HS-5 (cell line): Measurements from ENCODE around the gene TMIGD1.
"Not testable (repeated sequence)": the region's sequence is repeated elsewhere in the genome, so short reads cannot be mapped to it uniquely, and the experiment has no call there.

Experiments used
- DNase-seq: peaks from one replicate; pipeline ENCODE4 v3.0.0-alpha.2; 2012; ENCODE audit warnings: low read depth

Gene TMIGD1

GRCh38 chr17:30358055-30358760 lies 24.4 kb upstream of the TMIGD1 start:
- no peak for DNase-seq

- DNase-seq: no peak
Measured at GRCh38 chr17:30357476-30357875, 23.6 kb upstream of the TMIGD1 start.

- DNase-seq: no peak
Measured at GRCh38 chr17:30354701-30355100, 20.8 kb upstream of the TMIGD1 start.

GRCh38 chr17:30352240-30352814 lies 18.5 kb upstream of the TMIGD1 start:
- no peak for DNase-seq

- DNase-seq: no peak
Measured at GRCh38 chr17:30351735-30352134, 17.9 kb upstream of the TMIGD1 start.

- not testable (repeated sequence) for DNase-seq
Measured at GRCh38 chr17:30351263-30351662, 17.4 kb upstream of the TMIGD1 start.

GRCh38 chr17:30349252-30349651 lies 15.4 kb upstream of the TMIGD1 start:
- DNase-seq: no peak

GRCh38 chr17:30347488-30347887 lies 13.6 kb upstream of the TMIGD1 start:
- no peak for DNase-seq

- no peak for DNase-seq
Measured at GRCh38 chr17:30346221-30346795, 12.5 kb upstream of the TMIGD1 start.

GRCh38 chr17:30345527-30346075 lies 11.7 kb upstream of the TMIGD1 start:
- no peak for DNase-seq

- DNase-seq: no peak
Measured at GRCh38 chr17:30345089-30345433, 11.2 kb upstream of the TMIGD1 start.

GRCh38 chr17:30344283-30345088 lies 10.6 kb upstream of the TMIGD1 start:
- DNase-seq: no peak

- DNase-seq: no peak
Measured at GRCh38 chr17:30343796-30344195, 9.9 kb upstream of the TMIGD1 start.

GRCh38 chr17:30343244-30343643 lies 9.4 kb upstream of the TMIGD1 start:
- DNase-seq: not testable (repeated sequence)

GRCh38 chr17:30341703-30342249 lies 7.9 kb upstream of the TMIGD1 start:
- no peak for DNase-seq

- DNase-seq: no peak
Measured at GRCh38 chr17:30340801-30341356, 7.0 kb upstream of the TMIGD1 start.

GRCh38 chr17:30339086-30339485 lies 5.2 kb upstream of the TMIGD1 start:
- DNase-seq: no peak

- DNase-seq: no peak
Measured at GRCh38 chr17:30337393-30337999, 3.6 kb upstream of the TMIGD1 start.

GRCh38 chr17:30336369-30337171 lies 2.7 kb upstream of the TMIGD1 start:
- no peak for DNase-seq

GRCh38 chr17:30334421-30334820 lies 564 bp upstream of the TMIGD1 start:
- DNase-seq: no peak
